Measurements from ENCODE around the gene SRPRA. TPM values are rescaled to one million over a fixed set of nuclear protein-coding genes. Genes with fewer than 3 reads are reported as not detected.

The SRPRA gene
- total and polyA plus RNA-seq, 2 donors (not counting 3 experiments of a cell fraction or from before 2014, with no cell fraction given) = 104 to 116 TPM

- BruUV-seq (replicated peaks) = no TSS peak
- no peak overlapping the region for H3K4me3 ChIP-seq (replicated peaks in 1 of 3; ENCODE audit: insufficient read depth in 1 of 3, low read depth in 1 of 3, low read length in 3 of 3)
- CTCF ChIA-PET = interaction anchor here (0.7 to 10.7 kb wide), 6 partner anchors 8 to 174 kb away, joined by 3 to 437 read pairs (median 8); no protein-coding TSS in a partner anchor
- DNase-seq (ENCODE audit: low read depth, low spot score) (no peak), FAIRE-seq (no peak)
- H3K9me3 ChIP-seq (replicated peaks; ENCODE audit: control insufficient read depth, insufficient read depth, low read length) = no peaks in the 10 kb centered on the region
- no peaks in the 10 kb centered on the region for H4K20me1 ChIP-seq (replicated peaks; ENCODE audit: control insufficient read depth, extremely low read depth, insufficient read depth, low read length)
- no peaks in the 10 kb centered on the region for H3K9me1 ChIP-seq (replicated peaks; ENCODE audit: control insufficient read depth, extremely low read depth, insufficient read depth, low read length)
- dilution Hi-C loops (cut with MboI; ENCODE audit: extremely low pct_ligation_motif_present, low sequenced_read_pairs) (no loop called here), intact Hi-C loops (cut with micrococcal nuclease) (no loop called here)
- no peak overlapping the region for H3K27ac ChIP-seq (ENCODE audit: insufficient read depth, low read depth, low read length)
- no peak overlapping the region for H3K9ac ChIP-seq (replicated peaks; ENCODE audit: extremely low read depth, insufficient read depth, low read length)
- H3K4me2 ChIP-seq (ENCODE audit: insufficient read depth, low read length) = no peak overlapping the region
- H3K27me3 ChIP-seq (ENCODE audit: control insufficient read depth in 2 of 2, insufficient read depth in 2 of 2, low read length in 2 of 2) = no peaks in the 10 kb centered on the region
- TF ChIP-seq JUN (IDR thresholded peaks at IDR 0.05; ENCODE audit: borderline replicate concordance, insufficient read depth, insufficient read length, low read depth) = no peak
- no peak for TF ChIP-seq FOS (IDR thresholded peaks at IDR 0.05; ENCODE audit: borderline replicate concordance, insufficient read depth, low read length)
- no peak for TF ChIP-seq POLR2AphosphoS5 (IDR thresholded peaks at IDR 0.05; ENCODE audit: insufficient read depth, low read depth, low read length)
- no peak for TF ChIP-seq POLR2A (IDR thresholded peaks at IDR 0.05; ENCODE audit: low read depth, low read length)
- TF ChIP-seq MAX (IDR thresholded peaks at IDR 0.05; ENCODE audit: insufficient read depth, insufficient read length) = no peak
- no peak for TF ChIP-seq CTCF (IDR thresholded peaks at IDR 0.05; ENCODE audit: extremely low read depth in 1 of 2, insufficient read depth in 1 of 2, low read depth in 1 of 2, low read length in 2 of 2)
- TF ChIP-seq EZH2 (IDR thresholded peaks at IDR 0.05; ENCODE audit: borderline replicate concordance, low read depth, low read length, severe bottlenecking) = no peak
- no peak for TF ChIP-seq GATA2 (IDR thresholded peaks at IDR 0.05; ENCODE audit: insufficient read depth, insufficient read length, low read depth, low read length)
- TF ChIP-seq MYC (IDR thresholded peaks at IDR 0.05; ENCODE audit: low read depth, low read length) = no peak
- no peaks in the 10 kb centered on the region for H3K4me1 ChIP-seq (ENCODE audit: control insufficient read depth, extremely low read depth, insufficient read depth, low read length)
- POLR2A ChIA-PET = no interaction called here
- no peak overlapping the region for H2AFZ ChIP-seq (ENCODE audit: low read depth, low read length)
- H3K79me2 ChIP-seq (ENCODE audit: control insufficient read depth, insufficient read depth, low read length) = no peaks in the 10 kb centered on the region
- no peaks in the 10 kb centered on the region for H3K36me3 ChIP-seq (ENCODE audit: control insufficient read depth in 2 of 2, extremely low read depth in 1 of 2, insufficient read depth in 2 of 2, low read length in 2 of 2)
These were observed 39.6 kb upstream of the SRPRA start for GRCh38 chr11:126308271-126308671.
